Sigmoid colon (tissue), 7 donors: Measurements from ENCODE around the gene PHF20. TPM values are rescaled to one million over a fixed set of nuclear protein-coding genes. Genes with fewer than 3 reads are reported as not detected.
"Not testable (repeated sequence)": the region's sequence is repeated elsewhere in the genome, so short reads cannot be mapped to it uniquely, and the experiment has no call there.

Experiments used
- DNase-seq: peaks from one replicate; pipeline ENCODE4 v3.0.0-alpha.2; 2019
- H3K27ac ChIP-seq, 4 donors: fragments of 200-600 bp; sonication (generic); one replicate each; pipeline ENCODE4 v1.5.1; 2016 to 2019; ENCODE audit warnings: mild to moderate bottlenecking in 1 of 4
- H3K27me3 ChIP-seq, 3 donors: fragments of 200-600 bp; sonication (generic); one replicate each; pipeline ENCODE4 v1.5.1; 2019; ENCODE audit warnings: mild to moderate bottlenecking in 1 of 3
- H3K36me3 ChIP-seq, 4 donors: fragments of 200-600 bp; sonication (generic); one replicate each; pipeline ENCODE4 v1.5.1; 2016 to 2019
- H3K4me1 ChIP-seq, 4 donors: fragments of 200-600 bp; sonication (generic); one replicate each; pipeline ENCODE4 v1.5.1; 2017 to 2019
- H3K4me3 ChIP-seq, 4 donors: fragments of 200-600 bp; sonication (generic); one replicate each; pipeline ENCODE4 v1.5.1; 2017 to 2019; ENCODE audit warnings: mild to moderate bottlenecking in 2 of 4, moderate library complexity in 1 of 4
- H3K9me3 ChIP-seq, 4 donors: fragments of 200-600 bp in 3 of 4; sonication (generic) in 3 of 4; one replicate each; pipeline versions ENCODE4 v1.5.1 to v1.6.1; 2013 to 2019
- CTCF ChIP-seq, 4 experiments: fragments of 450-650 bp in 3 of 4; fragments of 200-600 bp in 1 of 4; IDR thresholded peaks; one replicate each; pipeline ENCODE4 v1.5.1; 2016 to 2019; ENCODE audit warnings: antibody characterized with exemption in 4 of 4, mild to moderate bottlenecking in 3 of 4, moderate library complexity in 2 of 4
- EP300 ChIP-seq, 4 donors: sonication (generic); formaldehyde crosslinking; IDR thresholded peaks; one replicate each; pipeline ENCODE4 v1.6.1; 2017; ENCODE audit warnings: antibody characterized with exemption in 4 of 4
- POLR2A ChIP-seq, 2 donors: fragments of 450-650 bp; IDR thresholded peaks; one replicate each; pipeline ENCODE4 v1.6.1; 2016; ENCODE audit warnings: antibody characterized with exemption in 2 of 2, mild to moderate bottlenecking in 2 of 2, moderate library complexity in 2 of 2
- POLR2AphosphoS5 ChIP-seq, 4 donors: sonication (generic); formaldehyde crosslinking; IDR thresholded peaks; one replicate each; pipeline ENCODE4 v1.6.1; 2017; ENCODE audit warnings: antibody characterized with exemption in 4 of 4
- WGBS, 2 donors: extraction: QIAGEN DNeasy Blood & Tissue Kit; methylation state at CpG; one replicate each; pipeline ENCODE4 v1.1.7; 2013; 5-methylcytosine and 5-hydroxymethylcytosine counted together
- intact Hi-C: fragments of 100-400 bp; cut with DNase I; formaldehyde crosslinking; loops from one replicate; pipeline ENCODE4 v1.15.1; 2023
- polyA plus RNA-seq, 3 donors: library from polyadenylated mRNA; stranded (reverse); fragments of 200-250 nt; gene quantifications; one replicate each; pipeline ENCODE4 v1.2.3, GENCODE V29; 2013
- total RNA-seq, 4 donors: library from RNA; depleted of rRNA; stranded (reverse); fragments of >200 nt; gene quantifications; one replicate each; pipeline ENCODE4 v1.1.0, GENCODE V29; 2016
- donor health status: healthy with polysubstance abuse.
- donor health status: Bipolar disorder and iron deficiency.
- donor health status: healthy.

PHF20 gene
- total and polyA plus RNA-seq, 7 donors, result 10.8 to 49.7 (median 41.0) TPM

GRCh38 chr20:35899064-35899463 lies 127.2 kb downstream of the PHF20 start:
- 91 to 93% methylated on average over 3 of the region's 3 CpGs for WGBS, 2 donors
- Histone ChIP-seq H3K9me3 (no peaks in the 10 kb centered on the region), H3K4me1 (no peaks in the 10 kb centered on the region), H3K4me3 (no peak overlapping the region), H3K27me3 (no peaks in the 10 kb centered on the region), H3K36me3 (peaks cover 0 to 9% (median 4%) of the 10 kb centered on the region in 4 donors), H3K27ac (no peak overlapping the region)
- no peak for TF ChIP-seq POLR2A (IDR thresholded peaks at IDR 0.05)
- no peak for TF ChIP-seq EP300 (IDR thresholded peaks at IDR 0.05)
- no peak for TF ChIP-seq POLR2AphosphoS5 (IDR thresholded peaks at IDR 0.05)
- intact Hi-C loops, result no loop called here
- no peak for DNase-seq

- DNase-seq, H3K27me3 ChIP-seq, H3K4me3 ChIP-seq, H3K27ac ChIP-seq, H3K36me3 ChIP-seq, H3K4me1 ChIP-seq, H3K9me3 ChIP-seq, intact Hi-C loops: not testable (repeated sequence)
- WGBS, 2 donors, result 95 to 96% methylated on average over 4 of the region's 4 CpGs
Observed at GRCh38 chr20:35901230-35901629, 129.4 kb downstream of the PHF20 start.

GRCh38 chr20:35901678-35902544 lies 130.1 kb downstream of the PHF20 start:
- no peak for TF ChIP-seq EP300 (IDR thresholded peaks at IDR 0.05)
- TF ChIP-seq POLR2A (IDR thresholded peaks at IDR 0.05), result no peak
- TF ChIP-seq POLR2AphosphoS5 (IDR thresholded peaks at IDR 0.05), result no peak
- intact Hi-C loops, result no loop called here
- H3K9me3 ChIP-seq, result no peaks in the 10 kb centered on the region
- WGBS, 2 donors, result 89 to 93% methylated on average over 4 of the region's 4 CpGs
- H3K4me1 ChIP-seq, result no peaks in the 10 kb centered on the region
- no peak overlapping the region for H3K4me3 ChIP-seq
- no peaks in the 10 kb centered on the region for H3K27me3 ChIP-seq
- H3K36me3 ChIP-seq, result peaks cover 0 to 9% (median 6%) of the 10 kb centered on the region in 4 donors
- DNase-seq, result no peak
- H3K27ac ChIP-seq, result no peak overlapping the region

- Histone ChIP-seq H3K4me1 (no peaks in the 10 kb centered on the region), H3K27ac (no peak overlapping the region), H3K36me3 (peaks cover 0 to 13% (median 6%) of the 10 kb centered on the region in 4 donors), H3K9me3 (no peaks in the 10 kb centered on the region), H3K4me3 (no peak overlapping the region), H3K27me3 (no peaks in the 10 kb centered on the region)
- no peak for DNase-seq
- intact Hi-C loops, result no loop called here
- WGBS, 2 donors, result 94 to 96% methylated on average over 3 of the region's 3 CpGs
- TF ChIP-seq POLR2AphosphoS5 (IDR thresholded peaks at IDR 0.05) (no peak), POLR2A (IDR thresholded peaks at IDR 0.05) (no peak), CTCF (IDR thresholded peaks at IDR 0.05) (no peak), EP300 (IDR thresholded peaks at IDR 0.05) (no peak)
Observed at GRCh38 chr20:35902545-35902941, 130.7 kb downstream of the PHF20 start.

GRCh38 chr20:35903843-35904242 lies 132.0 kb downstream of the PHF20 start:
- intact Hi-C loops, result no loop called here
- peaks cover 0 to 13% (median 9%) of the 10 kb centered on the region in 4 donors for H3K36me3 ChIP-seq

More at GRCh38 chr20:35903843-35904242, 132.0 kb downstream of the PHF20 start:
- Histone ChIP-seq H3K27me3 (no peaks in the 10 kb centered on the region), H3K4me1 (no peaks in the 10 kb centered on the region), H3K4me3 (no peak overlapping the region), H3K27ac (no peak overlapping the region), H3K9me3 (no peaks in the 10 kb centered on the region)
- no peak for TF ChIP-seq CTCF (IDR thresholded peaks at IDR 0.05)
- TF ChIP-seq POLR2A (IDR thresholded peaks at IDR 0.05), result no peak
- TF ChIP-seq POLR2AphosphoS5 (IDR thresholded peaks at IDR 0.05), result no peak
- no peak for TF ChIP-seq EP300 (IDR thresholded peaks at IDR 0.05)
- DNase-seq, result no peak
- WGBS, 2 donors, result 92 to 93% methylated on average over 3 of the region's 3 CpGs
